Mucosa of rectum (tissue), 2 donors: ENCODE measurements around the gene AGPAT3.

Source experiments
- H3K27ac ChIP-seq, 2 donors: one replicate each; pipeline ENCODE4 v1.7.0; 2013; ENCODE audit warnings: inconsistent platforms in 2 of 2, low read depth in 2 of 2, low read length in 2 of 2
- H3K27me3 ChIP-seq, 2 donors: one replicate each; pipeline ENCODE4 v1.7.0; 2013; ENCODE audit warnings: low read length in 2 of 2; ENCODE audit not compliant: control insufficient read depth in 2 of 2, insufficient read depth in 2 of 2
- H3K36me3 ChIP-seq, 2 donors: one replicate each; pipeline ENCODE4 v1.7.0; 2013; ENCODE audit warnings: low read length in 2 of 2; ENCODE audit not compliant: control insufficient read depth in 2 of 2, insufficient read depth in 2 of 2
- H3K4me1 ChIP-seq, 2 donors: one replicate each; pipeline ENCODE4 v1.7.0; 2013; ENCODE audit warnings: low read length in 2 of 2, mild to moderate bottlenecking in 1 of 2; ENCODE audit not compliant: control insufficient read depth in 2 of 2, insufficient read depth in 2 of 2
- H3K4me3 ChIP-seq, 2 donors: one replicate each; pipeline ENCODE4 v1.7.0; 2013; ENCODE audit warnings: low read length in 2 of 2
- H3K9ac ChIP-seq, 2 donors: one replicate each; pipeline ENCODE4 v1.7.0; 2013; ENCODE audit warnings: low read length in 2 of 2, low read depth in 1 of 2, mild to moderate bottlenecking in 1 of 2
- H3K9me3 ChIP-seq, 2 donors: one replicate each; pipeline ENCODE4 v1.7.0; 2013; ENCODE audit warnings: low read length in 2 of 2; ENCODE audit not compliant: control insufficient read depth in 2 of 2
- donor health status: healthy.
- donor health status: Normal muscosa, but diverticular disease.

Gene AGPAT3

DNA sequence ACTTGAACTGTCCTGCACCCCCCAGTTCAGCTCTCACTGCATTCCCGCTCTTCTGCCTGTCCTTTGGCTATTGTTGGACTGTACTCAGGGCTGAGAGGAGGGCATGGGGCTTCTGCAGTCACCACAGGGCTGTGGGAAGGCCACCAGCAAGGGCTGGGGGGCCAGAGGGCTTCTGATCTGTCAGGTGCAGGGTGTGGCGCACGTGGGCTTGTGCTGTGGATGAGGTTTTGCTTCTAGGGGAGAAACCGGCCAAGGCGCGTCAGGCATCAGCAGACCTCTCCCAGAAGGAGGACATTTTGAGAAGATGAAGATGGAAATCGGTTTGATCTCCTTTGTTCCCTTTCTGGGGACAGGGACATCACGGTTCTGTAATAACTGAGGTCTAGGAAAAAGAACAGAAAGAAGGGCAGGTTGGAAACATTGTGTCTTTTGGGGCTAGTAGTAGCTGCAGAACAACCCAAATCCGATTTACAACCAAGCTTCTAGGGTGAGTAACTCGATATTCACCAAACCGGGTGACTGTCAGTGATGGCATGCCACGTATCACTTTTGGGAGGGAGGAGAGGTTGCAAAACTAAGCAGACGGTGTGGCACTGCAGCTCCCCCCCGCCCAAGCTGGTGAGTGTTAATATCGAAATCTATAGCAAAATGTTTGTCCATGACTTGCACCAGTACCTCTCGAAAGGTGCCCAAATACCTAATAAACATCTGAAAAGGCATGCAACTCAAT lies 40.9 kb downstream of the AGPAT3 start:
- no peak overlapping the region for H3K9ac ChIP-seq
- no peak overlapping the region for H3K4me3 ChIP-seq
- no peaks in the 10 kb centered on the region for H3K9me3 ChIP-seq
- peaks cover 0 to 20% of the 10 kb centered on the region in 2 donors for H3K36me3 ChIP-seq
- no peak overlapping the region for H3K27ac ChIP-seq
- H3K27me3 ChIP-seq: no peaks in the 10 kb centered on the region
- H3K4me1 ChIP-seq: peaks cover 6 to 10% of the 10 kb centered on the region in 2 donors

DNA sequence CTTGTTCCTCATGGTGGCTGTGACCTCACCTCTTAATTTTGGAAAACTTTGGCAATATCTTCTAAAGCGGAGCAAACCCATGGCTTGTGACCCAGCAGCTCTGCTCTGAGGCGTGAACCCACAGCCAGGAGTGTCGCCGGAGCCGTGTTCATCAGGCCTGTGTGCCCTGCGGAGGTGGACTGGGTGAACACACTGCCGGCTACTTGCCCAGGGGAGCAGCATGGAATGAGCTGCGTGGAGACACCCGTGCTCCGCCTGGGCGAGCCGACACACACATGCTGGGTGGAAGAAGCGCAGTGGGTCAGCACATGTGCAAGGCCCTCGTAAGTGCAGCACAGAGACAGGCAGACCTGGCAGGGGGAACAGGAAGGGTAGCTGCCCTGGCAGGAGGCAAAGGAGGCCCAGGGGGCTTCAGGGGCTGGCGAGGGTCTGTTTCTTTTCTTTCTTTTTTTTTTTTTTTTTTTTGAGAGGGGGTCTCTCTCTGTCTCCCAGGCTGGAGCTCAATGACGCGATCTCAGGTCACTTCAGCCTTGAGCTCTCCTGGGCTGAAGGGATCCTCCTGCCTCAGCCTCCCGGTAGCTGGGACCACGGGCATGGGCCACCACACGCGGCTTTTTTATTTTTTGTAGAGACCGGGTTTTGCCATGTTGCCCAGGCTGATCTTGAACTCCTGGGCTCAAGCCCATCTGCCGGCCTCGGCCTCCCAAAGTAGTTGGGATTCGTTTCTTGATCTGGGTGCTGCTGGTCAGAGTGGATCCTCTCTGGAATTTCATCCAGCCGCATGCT lies 41.8 kb downstream of the AGPAT3 start:
- H3K27me3 ChIP-seq: no peaks in the 10 kb centered on the region
- H3K9me3 ChIP-seq: no peaks in the 10 kb centered on the region
- H3K9ac ChIP-seq: no peak overlapping the region
- H3K36me3 ChIP-seq: peaks cover 0 to 21% of the 10 kb centered on the region in 2 donors
- peaks cover 6 to 10% of the 10 kb centered on the region in 2 donors for H3K4me1 ChIP-seq
- no peak overlapping the region for H3K4me3 ChIP-seq
- H3K27ac ChIP-seq: no peak overlapping the region

DNA sequence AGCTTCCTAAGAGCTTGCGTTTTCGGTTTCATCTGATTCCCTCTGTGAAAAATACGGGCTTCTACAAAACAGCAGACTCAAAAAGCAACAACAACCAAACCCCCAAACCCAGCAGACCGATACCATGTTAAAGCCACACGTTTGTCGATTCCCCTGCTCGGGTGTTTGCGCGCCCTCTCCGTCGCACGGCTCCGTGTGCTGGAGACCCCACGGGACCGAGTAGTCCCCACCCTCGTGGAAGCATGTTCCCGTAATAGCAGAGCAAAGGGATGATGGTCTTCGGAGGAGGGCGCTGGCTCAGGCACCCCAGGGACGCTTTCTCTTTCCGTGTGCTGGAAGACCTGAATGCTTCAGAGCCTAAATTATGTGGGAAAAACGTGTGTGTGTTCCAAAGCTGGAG lies 42.7 kb downstream of the AGPAT3 start:
- peaks cover 8 to 25% of the 10 kb centered on the region in 2 donors for H3K36me3 ChIP-seq
- no peak overlapping the region for H3K27ac ChIP-seq
- no peak overlapping the region for H3K9ac ChIP-seq
- no peak overlapping the region for H3K4me3 ChIP-seq
- peaks cover 6 to 10% of the 10 kb centered on the region in 2 donors for H3K4me1 ChIP-seq
- no peaks in the 10 kb centered on the region for H3K27me3 ChIP-seq
- no peaks in the 10 kb centered on the region for H3K9me3 ChIP-seq

DNA sequence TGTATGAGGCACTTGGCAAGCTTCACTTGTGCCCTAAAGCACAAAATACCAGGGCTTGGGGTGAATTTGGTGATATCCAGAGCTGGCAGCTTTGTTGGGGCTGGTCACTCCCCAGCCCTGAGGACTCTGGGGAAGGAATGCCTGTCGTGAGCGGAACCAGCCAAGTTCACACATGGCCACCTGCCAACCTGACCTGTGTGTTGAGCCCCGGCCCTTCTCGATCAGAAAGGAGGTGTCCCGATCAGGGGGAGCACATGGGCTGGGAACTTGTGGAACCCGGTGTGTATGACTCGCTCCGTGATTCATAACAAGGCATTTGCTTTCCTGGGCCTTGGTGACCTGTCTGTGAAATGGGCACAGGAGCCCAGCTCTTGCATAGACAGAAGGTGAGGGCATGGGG lies 43.1 kb downstream of the AGPAT3 start:
- H3K9me3 ChIP-seq: no peaks in the 10 kb centered on the region
- H3K27ac ChIP-seq: no peak overlapping the region
- no peak overlapping the region for H3K4me3 ChIP-seq
- no peak overlapping the region for H3K9ac ChIP-seq
- H3K27me3 ChIP-seq: no peaks in the 10 kb centered on the region
- H3K4me1 ChIP-seq: peaks cover 3 to 6% of the 10 kb centered on the region in 2 donors
- peaks cover 9 to 25% of the 10 kb centered on the region in 2 donors for H3K36me3 ChIP-seq

DNA sequence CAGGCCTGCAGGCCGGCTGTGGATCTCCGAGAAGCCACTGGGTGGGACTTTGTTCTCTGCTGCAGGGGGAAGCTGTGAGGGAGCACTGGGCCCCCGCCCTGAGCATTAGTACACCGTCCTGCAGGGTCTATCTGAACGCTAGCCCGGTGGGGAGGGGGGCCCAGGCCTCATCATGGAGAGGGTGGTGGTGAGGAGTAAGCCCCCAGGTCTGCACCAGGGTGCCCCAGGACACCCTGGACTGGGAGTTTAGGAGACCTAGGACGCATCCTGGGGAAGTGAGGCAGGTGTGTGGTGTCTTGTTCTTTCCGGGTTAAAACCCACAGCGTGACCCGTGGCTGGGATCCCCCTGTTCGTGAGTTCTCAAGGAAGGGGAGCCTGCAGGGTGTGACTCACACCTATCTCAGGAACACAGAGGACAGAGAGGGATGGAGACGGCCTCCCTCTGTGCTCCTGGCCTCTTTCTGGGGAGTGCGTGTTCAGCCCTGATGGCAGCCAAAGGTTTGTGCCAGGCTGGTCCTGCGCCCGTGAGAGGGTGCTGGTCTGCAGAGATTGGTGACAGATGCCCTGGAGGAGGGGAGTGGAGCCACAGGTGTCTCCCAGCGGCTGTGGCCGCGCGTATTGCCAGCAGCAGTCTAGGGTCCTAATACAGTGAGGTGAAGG lies 44.8 kb downstream of the AGPAT3 start:
- H3K9ac ChIP-seq: no peak overlapping the region

DNA sequence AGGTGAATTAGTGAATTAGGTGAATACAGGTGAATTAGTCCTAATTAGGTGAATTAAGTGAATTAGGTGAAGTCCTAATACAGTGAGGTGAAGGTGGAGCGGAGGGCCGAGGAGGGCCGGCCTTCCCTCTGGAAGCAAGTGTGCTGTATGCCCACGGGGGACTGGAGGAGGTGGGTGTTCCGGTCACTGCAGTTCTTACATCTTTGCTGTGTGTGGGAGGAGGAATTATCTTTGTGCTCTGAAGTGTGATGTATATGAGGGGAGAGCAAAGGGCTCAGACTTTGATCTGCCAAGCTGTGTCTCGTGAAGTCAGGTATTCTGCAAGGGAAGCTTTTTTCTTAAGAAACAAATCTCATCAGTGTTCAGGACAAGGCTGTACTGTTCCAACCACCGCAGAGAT lies 45.4 kb downstream of the AGPAT3 start:
- H3K27ac ChIP-seq: no peak overlapping the region
- no peak overlapping the region for H3K9ac ChIP-seq

More for the DNA sequence above, 44.8 kb downstream of the AGPAT3 start:
- Histone ChIP-seq H3K4me3 (no peak overlapping the region), H3K36me3 (peaks cover 9 to 22% of the 10 kb centered on the region in 2 donors), H3K27me3 (no peaks in the 10 kb centered on the region), H3K4me1 (peaks cover 0 to 3% of the 10 kb centered on the region in 2 donors), H3K27ac (no peak overlapping the region), H3K9me3 (no peaks in the 10 kb centered on the region)

DNA sequence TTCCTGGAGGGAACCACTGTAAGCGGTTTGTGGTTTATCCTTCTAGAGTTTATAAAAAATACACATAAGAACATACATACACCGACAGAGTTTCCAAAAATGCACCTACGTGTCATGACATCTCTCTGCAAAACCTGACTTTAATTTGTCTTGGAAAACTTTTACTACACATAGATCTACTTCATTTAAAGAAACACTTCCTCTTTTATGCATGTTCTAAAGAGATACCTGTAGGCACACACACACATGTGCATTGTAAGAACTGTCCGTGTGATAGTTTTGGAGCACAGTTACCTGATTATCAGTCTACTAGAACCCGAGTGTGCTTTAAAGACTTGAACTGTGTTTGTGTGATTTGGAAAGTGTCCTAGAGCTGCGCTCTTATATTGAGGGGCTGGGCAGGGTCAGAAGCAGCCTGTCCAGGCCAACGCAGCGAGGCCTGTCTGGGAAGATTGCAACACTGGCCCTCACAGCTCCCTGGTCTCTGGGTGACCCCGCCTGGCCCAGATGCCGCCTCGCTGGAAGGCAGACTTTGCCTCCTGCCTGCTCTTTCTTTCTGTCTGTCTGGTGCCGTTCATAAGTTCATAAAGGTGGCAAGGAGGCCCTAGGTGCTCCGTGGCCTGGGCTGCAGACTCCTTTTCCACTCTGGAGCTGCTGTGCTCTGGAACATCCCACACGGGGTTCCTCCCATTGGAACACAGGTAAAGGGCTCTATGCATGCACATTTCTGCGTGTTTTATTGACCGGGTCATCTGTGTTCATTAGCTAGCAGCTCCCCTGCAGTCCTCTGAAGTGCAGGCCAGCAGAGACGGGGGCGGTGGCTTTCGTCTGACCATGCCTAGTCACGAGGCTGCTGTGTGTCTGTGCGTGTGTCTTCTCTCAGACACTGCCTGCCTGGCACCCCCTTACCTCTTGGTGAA lies 46.3 kb downstream of the AGPAT3 start:
- H3K36me3 ChIP-seq: peaks cover 9 to 13% of the 10 kb centered on the region in 2 donors
- no peak overlapping the region for H3K9ac ChIP-seq
- no peak overlapping the region for H3K4me3 ChIP-seq
- no peaks in the 10 kb centered on the region for H3K27me3 ChIP-seq
- no peak overlapping the region for H3K27ac ChIP-seq
- no peaks in the 10 kb centered on the region for H3K9me3 ChIP-seq
- peaks cover 0 to 3% of the 10 kb centered on the region in 2 donors for H3K4me1 ChIP-seq

More for the DNA sequence above, 45.4 kb downstream of the AGPAT3 start:
- Histone ChIP-seq H3K4me3 (no peak overlapping the region), H3K9me3 (no peaks in the 10 kb centered on the region), H3K4me1 (peaks cover 0 to 3% of the 10 kb centered on the region in 2 donors), H3K36me3 (peaks cover 9 to 21% of the 10 kb centered on the region in 2 donors), H3K27me3 (no peaks in the 10 kb centered on the region)

DNA sequence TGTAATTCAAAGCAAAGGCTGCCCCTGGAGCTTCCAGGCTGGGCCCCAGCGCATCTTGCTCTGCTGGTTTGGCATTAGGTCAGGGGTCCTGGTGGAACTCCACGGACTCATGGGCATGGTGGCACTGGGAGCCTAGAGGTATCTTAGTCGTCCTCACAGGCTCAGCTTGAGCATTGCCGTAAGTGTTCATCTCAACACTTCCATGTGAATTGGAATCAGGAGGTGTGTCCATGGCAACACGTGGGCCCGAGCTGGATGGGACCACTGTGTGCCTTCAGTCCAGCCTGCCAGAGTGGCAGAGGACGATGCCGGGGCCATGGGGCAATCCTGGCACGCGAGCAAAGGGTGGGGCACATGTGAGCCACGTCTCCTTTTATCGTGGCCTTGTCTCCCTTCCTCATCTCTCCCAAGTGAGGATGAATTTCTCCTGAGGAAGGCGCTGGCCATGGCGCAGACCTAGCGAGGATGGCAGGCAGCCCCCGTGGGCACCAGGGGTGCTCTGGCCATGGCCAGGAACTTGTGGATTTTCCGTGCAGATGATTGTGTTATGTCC lies 47.0 kb downstream of the AGPAT3 start:
- Histone ChIP-seq H3K9ac (no peak overlapping the region), H3K4me1 (peaks cover 0 to 3% of the 10 kb centered on the region in 2 donors), H3K27me3 (no peaks in the 10 kb centered on the region), H3K9me3 (no peaks in the 10 kb centered on the region), H3K27ac (no peak overlapping the region), H3K4me3 (no peak overlapping the region), H3K36me3 (peaks cover 8 to 9% of the 10 kb centered on the region in 2 donors)

DNA sequence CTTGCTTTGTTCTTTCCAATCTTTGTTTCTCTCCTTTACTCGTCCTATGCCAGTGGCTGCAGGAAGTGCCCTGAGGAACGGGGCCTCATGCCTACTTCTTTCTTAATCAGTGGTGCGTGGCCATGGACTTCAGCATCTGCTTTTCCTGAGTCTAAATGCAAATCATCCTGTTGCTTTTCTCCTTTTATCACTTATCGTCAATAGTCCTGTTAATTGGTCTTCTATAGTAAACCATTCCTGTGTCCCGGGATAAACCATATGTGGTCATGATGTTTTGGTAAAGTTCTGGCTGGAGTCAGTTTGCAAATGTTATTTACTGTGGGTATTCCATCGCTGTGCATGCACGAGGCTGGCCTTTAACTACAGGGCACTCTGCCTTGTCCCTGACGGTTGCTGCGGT lies 47.5 kb downstream of the AGPAT3 start:
- Histone ChIP-seq H3K27me3 (no peaks in the 10 kb centered on the region), H3K9me3 (no peaks in the 10 kb centered on the region), H3K4me3 (no peak overlapping the region), H3K4me1 (peaks cover 3 to 4% of the 10 kb centered on the region in 2 donors), H3K27ac (no peak overlapping the region), H3K36me3 (peaks cover 8 to 9% of the 10 kb centered on the region in 2 donors), H3K9ac (no peak overlapping the region)
